GM12801 (cell line): ENCODE results near the gene SVOP.

Source experiments
- CTCF ChIP-seq: IDR thresholded peaks from one replicate; pipeline ENCODE4 v1.5.1; 2011; ENCODE audit warnings: control low read depth; ENCODE audit not compliant: insufficient read length; ENCODE audit errors: extremely low read depth

The SVOP gene

GRCh38 chr12:108888031-108888430 is 132.8 kb downstream of the SVOP start:
- TF ChIP-seq CTCF, result no peak

- no peak for TF ChIP-seq CTCF
These were observed 133.8 kb downstream of the SVOP start for GRCh38 chr12:108886873-108887629.

- TF ChIP-seq CTCF, result no peak
These were observed 136.5 kb downstream of the SVOP start for GRCh38 chr12:108884116-108885012.

DNA sequence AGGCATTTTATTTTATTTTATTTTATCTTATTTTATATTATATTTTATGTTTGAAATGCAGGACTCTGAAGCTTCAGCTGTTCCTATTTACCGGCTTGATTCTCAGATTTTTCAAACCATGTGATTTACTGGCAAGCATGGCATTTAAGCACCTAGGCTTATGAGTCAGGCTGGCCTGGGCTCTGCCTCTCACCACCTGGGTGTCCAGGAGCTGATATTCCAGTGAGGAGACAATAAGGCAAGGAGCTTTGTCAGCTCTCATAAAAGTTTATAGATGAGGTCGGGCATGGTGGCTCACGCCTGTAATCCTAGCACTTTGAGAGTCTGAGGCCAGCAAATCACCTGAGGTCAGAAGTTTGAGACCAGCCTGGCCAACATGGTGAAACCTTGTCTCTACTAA is 138.9 kb downstream of the SVOP start:
- no peak for TF ChIP-seq CTCF

DNA sequence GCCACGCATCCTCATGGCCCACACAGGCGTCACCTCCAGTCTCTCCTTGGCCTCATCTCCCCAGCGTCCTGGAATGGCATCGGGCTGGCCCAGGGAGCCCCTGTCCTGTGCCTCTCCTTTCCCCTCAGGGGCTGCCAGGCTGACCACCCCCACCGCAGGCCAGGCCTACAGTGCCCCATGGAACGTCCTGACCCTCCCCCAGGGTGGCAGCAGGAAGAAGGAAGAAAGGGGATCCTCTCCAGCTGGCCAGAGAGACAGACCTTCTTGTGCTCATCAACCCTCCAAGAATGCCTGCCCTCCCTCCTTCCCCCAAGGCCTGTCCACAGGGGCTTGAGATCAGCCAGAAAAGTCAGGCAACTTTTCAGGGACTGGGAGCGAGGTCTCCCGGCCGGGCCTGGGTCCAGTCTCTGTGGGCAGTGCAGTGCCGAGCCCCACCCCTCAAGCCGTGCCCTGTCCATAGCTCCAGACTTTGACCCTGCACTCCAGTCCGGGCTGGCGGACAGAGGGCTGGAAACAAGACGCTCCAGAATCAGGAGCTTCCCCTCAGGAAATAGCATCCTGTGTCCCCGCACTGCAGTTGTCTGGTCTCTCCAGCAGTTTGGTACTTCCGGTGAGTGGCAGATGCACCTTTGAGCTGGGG is 141.1 kb downstream of the SVOP start, which contains the start of gene DAO:
Gene DAO (plus strand): TSS at position 478 of the 640 bp plus-strand sequence. CDS start 4,915 bp downstream, outside the sequence.
- no peak for TF ChIP-seq CTCF

GRCh38 chr12:108876550-108876949 is 144.3 kb downstream of the SVOP start:
- TF ChIP-seq CTCF, result no peak
